Kidney epithelial cell (primary cell): ENCODE measurements around the gene CDYL. TPM values are rescaled to one million over a fixed set of nuclear protein-coding genes. Genes with fewer than 3 reads are reported as not detected.

Source experiments
- DNase-seq: peaks from one replicate; pipeline ENCODE4 v3.0.0-alpha.2; 2010; ENCODE audit warnings: low read depth
- H3K27me3 ChIP-seq: 2 replicates; pipeline ENCODE4 v1.6.0; 2011; ENCODE audit warnings: low read length; ENCODE audit not compliant: control insufficient read depth, insufficient read depth
- H3K36me3 ChIP-seq: 2 replicates; pipeline ENCODE4 v1.5.1; 2011; ENCODE audit warnings: low read length; ENCODE audit not compliant: control insufficient read depth, insufficient read depth
- H3K4me3 ChIP-seq: 2 replicates; pipeline ENCODE4 v1.5.1; 2011; ENCODE audit warnings: low read depth, mild to moderate bottlenecking, control low read depth, low read length
- total RNA-seq: library from RNA; depleted of rRNA; stranded (reverse); fragments of >200 nt; gene quantifications from 2 replicates; pipeline ENCODE4 v1.2.3, GENCODE V29; 2015
- TF ChIP-seq, protein P1 (sequence below): IDR thresholded peaks from 2 replicates; pipeline ENCODE4 v1.5.1; 2011; ENCODE audit warnings: mild to moderate bottlenecking, moderate library complexity, low read length, control low read depth, inconsistent platforms; ENCODE audit not compliant: insufficient read depth, poor library complexity, severe bottlenecking

The CDYL gene
- total RNA-seq, 1 donor from 2014 or later, result 46.7 TPM

DNA sequence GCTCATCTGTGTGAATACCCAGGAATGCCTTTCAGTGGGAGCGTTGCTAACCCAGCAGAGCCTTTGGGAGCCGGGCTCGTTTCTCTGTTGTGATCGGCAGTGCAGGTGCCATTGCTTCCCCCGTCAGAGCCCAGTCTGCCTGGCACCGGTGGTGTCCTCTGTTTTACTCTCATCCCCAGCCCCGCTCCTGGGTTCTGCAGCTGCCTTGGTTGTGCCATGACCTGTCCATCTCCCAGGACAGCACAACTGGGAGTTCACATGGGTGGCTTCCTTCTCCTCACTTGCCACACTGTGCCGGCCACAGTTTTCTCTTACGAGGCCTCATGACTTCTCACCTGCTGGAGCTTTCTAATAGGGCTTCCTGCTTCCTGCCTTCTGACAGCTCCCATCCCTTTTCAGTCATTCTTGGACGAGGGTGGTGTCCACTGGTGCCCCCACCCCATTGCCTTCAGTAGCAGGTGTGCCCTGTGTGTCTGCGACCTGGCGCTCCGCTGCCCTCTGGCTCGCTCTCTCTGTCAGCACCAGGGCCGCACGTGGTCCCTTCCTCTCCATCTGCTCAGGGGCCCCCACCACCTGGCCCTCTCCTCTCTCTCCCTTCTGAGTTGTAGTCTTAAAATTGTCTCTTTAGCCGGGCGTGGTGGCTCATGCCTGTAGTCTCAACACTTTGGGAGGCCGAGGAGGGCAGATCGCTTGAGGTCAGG is 116.7 kb downstream of the CDYL start:
- Histone ChIP-seq H3K4me3 (no peak overlapping the region), H3K27me3 (no peaks in the 10 kb centered on the region), H3K36me3 (no peaks in the 10 kb centered on the region)
- TF ChIP-seq, protein P1, sequence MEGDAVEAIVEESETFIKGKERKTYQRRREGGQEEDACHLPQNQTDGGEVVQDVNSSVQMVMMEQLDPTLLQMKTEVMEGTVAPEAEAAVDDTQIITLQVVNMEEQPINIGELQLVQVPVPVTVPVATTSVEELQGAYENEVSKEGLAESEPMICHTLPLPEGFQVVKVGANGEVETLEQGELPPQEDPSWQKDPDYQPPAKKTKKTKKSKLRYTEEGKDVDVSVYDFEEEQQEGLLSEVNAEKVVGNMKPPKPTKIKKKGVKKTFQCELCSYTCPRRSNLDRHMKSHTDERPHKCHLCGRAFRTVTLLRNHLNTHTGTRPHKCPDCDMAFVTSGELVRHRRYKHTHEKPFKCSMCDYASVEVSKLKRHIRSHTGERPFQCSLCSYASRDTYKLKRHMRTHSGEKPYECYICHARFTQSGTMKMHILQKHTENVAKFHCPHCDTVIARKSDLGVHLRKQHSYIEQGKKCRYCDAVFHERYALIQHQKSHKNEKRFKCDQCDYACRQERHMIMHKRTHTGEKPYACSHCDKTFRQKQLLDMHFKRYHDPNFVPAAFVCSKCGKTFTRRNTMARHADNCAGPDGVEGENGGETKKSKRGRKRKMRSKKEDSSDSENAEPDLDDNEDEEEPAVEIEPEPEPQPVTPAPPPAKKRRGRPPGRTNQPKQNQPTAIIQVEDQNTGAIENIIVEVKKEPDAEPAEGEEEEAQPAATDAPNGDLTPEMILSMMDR, result no peak
- DNase-seq, result no peak

DNA sequence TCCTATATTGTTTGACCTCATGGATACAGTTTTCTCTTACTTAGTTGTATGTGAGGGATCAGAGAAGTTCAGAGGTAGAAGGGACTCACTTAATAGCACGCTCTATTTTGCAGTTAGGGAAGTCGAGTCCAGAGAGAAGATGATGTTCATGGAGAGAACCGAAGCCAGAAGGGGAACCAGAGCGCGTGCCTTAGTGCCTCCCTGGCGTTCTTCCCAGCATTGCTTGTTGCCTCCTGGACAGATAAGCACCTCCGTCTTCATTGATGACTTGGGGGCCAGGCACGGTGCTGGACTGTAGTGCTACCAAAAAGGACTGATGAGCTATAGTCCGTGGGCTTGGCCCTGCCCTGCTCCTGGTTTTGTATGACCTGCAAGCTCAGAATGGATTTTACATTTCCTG is 117.8 kb downstream of the CDYL start:
- no peak for DNase-seq
- H3K4me3 ChIP-seq, result no peak overlapping the region
- H3K36me3 ChIP-seq, result no peaks in the 10 kb centered on the region
- TF ChIP-seq, protein P1, result no peak
- no peaks in the 10 kb centered on the region for H3K27me3 ChIP-seq

DNA sequence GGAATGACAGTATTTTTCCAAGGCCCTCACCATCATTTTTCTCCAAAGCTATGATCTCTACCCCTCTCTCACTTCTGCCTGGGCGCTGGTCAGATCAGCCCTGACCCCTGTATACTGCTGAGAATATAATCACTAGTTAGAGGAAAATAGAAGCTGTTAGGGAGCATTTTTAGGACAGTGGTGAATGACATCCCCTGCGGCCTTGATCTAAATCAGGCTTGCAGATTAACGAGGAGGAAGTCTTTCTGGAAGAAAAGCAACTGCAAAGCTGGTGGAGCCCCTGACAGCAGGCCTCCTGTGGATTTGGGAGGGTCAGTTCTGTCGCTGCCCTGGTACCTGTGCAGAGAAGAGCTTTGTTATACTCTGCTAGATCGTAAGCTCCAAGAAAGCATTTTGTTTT is 119.8 kb downstream of the CDYL start:
- TF ChIP-seq, protein P1, result no peak
- Histone ChIP-seq H3K27me3 (no peaks in the 10 kb centered on the region), H3K4me3 (no peak overlapping the region), H3K36me3 (no peaks in the 10 kb centered on the region)
- DNase-seq, result no peak

DNA sequence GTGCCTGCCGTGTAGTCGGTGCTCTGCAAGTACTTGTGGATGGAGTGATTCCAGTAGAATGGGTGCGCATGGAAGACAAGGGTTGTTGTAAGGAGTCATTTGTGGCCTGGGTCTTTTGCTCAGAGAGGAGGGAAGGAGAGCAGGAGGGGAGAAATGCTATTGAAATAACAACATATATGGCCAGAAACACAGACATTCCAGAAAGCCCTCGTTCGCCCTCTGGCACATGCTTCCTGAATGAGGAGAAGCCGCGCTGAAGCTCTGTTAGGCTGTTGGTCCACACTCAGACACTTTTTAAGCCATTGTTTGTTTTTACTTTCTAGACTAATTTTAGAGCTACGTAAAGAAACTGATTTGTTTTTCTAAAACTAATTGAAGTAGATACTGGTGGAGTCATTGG is 120.2 kb downstream of the CDYL start:
- no peak for DNase-seq
- H3K4me3 ChIP-seq, result no peak overlapping the region
- no peaks in the 10 kb centered on the region for H3K27me3 ChIP-seq
- TF ChIP-seq, protein P1, result no peak
- H3K36me3 ChIP-seq, result no peaks in the 10 kb centered on the region

DNA sequence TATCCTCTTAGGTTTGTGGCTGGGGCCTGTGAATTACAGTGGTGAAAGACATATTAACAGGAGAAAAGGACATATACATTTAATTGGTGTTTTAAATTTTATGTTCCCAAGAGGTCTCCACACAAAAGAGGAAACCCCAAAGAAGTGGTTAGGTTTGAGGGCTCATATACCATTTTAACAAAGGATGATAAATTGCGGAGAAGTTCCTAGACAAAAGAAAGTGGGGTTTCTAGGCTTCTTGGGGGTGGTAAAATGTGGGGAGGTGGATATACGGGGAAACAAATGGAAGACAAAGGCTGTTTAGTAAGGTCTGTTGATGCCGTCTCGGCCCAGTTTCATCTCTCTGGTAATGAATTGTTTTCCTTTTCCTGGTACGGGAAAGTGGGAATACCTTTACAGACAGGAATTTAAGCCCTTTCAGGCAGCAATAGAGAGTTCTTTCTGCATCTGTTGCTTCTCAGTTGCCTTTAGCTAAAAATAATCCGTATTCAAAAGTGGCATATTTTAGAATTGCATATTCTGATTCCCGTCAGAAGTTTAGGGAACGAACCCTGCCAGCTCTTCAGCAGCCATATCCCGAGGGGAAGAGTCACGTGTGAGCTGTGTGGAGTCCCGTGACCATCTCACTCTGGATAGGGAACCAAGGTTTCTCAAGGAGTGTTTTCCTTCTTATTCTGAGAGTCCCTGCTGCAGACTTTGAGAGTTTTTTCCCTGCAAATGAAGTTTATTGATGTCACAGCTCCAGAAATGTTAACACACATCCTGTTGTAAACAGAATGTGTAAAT is 123.2 kb downstream of the CDYL start:
- Histone ChIP-seq H3K36me3 (no peaks in the 10 kb centered on the region), H3K27me3 (no peaks in the 10 kb centered on the region), H3K4me3 (no peak overlapping the region)
- DNase-seq, result no peak
- TF ChIP-seq, protein P1, result no peak
